GM19099 (cell line): ENCODE data around the gene POMC.

Source experiments
- POLR2A ChIP-seq: IDR thresholded peaks from 3 replicates; pipeline ENCODE4 v1.6.1; 2011; ENCODE audit warnings: low read depth; ENCODE audit not compliant: insufficient read length; ENCODE audit errors: extremely low read depth

POMC gene

GRCh38 chr2:25160376-25160775 is 8.0 kb downstream of the POMC start:
- no peak for TF ChIP-seq POLR2A

GRCh38 chr2:25159949-25160348 is 8.4 kb downstream of the POMC start:
- TF ChIP-seq POLR2A = no peak

- TF ChIP-seq POLR2A = no peak
Measured at GRCh38 chr2:25158096-25158852, 10.1 kb downstream of the POMC start.

DNA sequence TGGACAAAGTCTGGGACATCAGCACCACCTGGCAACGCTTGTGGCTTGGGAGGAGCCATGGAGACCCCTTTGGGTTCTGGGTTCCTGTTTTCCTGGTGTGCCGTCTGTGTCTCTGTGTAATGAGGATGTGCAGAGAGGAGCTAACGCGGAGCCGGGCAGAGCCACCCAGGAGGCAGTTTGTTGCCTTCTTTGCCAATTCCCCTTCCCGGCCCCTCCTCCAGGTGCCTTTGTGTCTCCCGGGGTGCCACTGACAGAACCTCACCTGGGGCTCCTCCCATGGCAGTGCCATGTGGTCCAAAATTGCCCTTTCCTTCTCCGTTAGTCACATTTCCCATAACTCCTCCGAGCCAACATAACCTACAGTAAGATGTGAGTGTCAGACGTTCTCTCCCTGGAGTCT is 13.0 kb downstream of the POMC start:
- TF ChIP-seq POLR2A = no peak

DNA sequence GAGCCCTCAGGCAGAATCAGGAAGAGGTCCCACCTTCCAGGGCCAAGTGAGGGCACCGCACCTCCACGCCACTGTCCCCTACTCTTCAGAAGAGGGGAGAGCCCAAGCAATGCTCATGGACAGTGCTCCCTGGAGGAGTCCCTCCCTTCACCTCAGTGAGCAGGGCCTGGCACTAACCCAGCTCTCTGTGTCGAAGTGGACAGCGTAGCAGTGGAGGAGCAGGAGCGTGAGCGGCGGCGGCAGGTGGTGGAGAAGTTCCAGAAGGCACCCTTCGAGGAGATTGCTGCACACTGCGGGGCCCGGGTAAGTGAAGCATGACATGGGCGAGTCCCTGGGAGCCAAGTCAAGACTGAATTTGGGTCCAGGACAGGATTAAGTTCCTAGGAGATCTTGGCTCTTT is 16.7 kb downstream of the POMC start:
- TF ChIP-seq POLR2A = no peak

GRCh38 chr2:25149646-25150045 is 18.7 kb downstream of the POMC start:
- TF ChIP-seq POLR2A = no peak

GRCh38 chr2:25146896-25147295 is 21.5 kb downstream of the POMC start:
- no peak for TF ChIP-seq POLR2A

GRCh38 chr2:25145803-25146202 is 22.6 kb downstream of the POMC start:
- no peak for TF ChIP-seq POLR2A

DNA sequence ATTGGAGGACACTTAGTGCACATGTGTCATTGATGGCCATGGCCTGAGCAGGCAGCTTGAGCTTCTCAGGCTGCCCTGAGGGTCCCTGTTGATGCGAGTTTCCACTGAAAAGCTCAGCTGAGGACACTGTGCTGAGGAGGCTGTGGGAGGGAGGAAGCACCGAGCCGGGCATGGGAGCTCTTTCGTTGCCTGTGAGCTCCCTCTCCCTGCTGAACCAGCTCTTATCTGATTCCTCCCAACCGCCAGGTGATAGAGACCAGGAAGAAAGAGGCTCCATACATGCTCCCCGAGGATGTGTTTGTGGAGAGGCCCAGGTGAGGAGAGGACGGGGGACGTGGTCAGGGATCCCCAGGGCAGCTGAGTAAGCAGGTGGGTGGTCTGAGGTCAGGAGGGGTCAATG is 27.3 kb downstream of the POMC start:
- TF ChIP-seq POLR2A = no peak

GRCh38 chr2:25132693-25133092 is 35.7 kb downstream of the POMC start:
- TF ChIP-seq POLR2A = no peak

- no peak for TF ChIP-seq POLR2A
Measured at GRCh38 chr2:25132299-25132635, 36.1 kb downstream of the POMC start.

DNA sequence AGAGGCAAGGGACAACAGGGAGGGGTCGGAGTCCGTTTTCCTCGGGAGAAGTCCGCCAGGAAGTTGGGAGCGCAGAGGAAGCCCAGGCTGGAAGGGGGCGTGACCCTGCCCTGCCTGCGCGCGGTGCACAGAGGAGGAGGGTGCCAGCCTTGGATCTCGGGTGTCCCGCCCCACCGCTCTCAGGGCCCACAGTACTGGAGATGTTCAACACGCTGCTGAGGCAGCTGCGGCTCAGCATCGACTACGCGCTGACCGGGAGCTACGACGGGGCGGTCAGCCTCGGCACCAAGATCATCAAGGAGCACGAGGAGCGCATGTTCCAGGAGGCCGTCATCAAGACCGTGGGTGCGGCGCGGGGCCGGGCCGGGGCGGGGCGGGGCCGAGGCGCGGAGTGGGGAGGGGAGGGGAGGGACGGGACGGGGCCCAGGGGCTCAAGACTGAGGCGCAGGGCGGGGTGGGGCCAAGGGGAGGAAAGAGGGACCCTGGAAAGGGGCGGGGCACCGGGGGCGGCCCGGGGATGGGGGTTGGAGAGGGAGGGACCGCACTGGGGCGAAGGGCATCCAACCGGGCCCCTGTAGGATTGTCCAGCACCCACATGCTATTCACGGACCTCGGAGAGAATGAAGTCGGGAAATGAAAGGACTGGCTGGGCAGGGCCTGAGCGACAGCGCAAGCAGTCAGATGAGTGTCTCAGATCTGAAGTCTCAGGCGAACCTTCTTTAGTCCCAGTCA is 36.6 kb downstream of the POMC start:
- no peak for TF ChIP-seq POLR2A

- no peak for TF ChIP-seq POLR2A
Measured at GRCh38 chr2:25131253-25131566, 37.2 kb downstream of the POMC start.

GRCh38 chr2:25129901-25130520 is 38.4 kb downstream of the POMC start:
- TF ChIP-seq POLR2A = no peak

DNA sequence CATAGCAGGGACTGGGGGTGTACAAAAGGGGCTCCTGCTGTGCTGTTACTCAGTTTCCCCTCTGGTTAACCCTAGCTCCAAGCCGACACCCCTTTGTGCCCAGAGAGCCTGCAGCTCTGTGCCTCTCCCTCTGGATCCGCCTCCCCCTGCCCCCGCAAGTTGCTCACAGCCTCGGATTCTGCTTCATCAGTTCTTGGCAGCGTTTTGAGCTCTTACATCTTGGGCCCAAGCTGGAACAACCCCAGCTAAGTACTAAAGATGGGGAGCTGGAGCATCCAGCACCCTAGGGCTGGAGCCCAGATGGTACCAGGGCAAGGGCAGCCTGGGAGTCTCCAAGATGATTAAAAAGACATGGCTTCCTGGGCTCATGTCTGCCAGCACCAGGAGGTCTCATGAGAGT is 40.7 kb downstream of the POMC start:
- no peak for TF ChIP-seq POLR2A

GRCh38 chr2:25125976-25126375 is 42.4 kb downstream of the POMC start:
- TF ChIP-seq POLR2A = no peak
